ENCODE data around the gene TFB1M. TPM values are rescaled to one million over a fixed set of nuclear protein-coding genes. Genes with fewer than 3 reads are reported as not detected.
"Not testable (repeated sequence)": the region's sequence is repeated elsewhere in the genome, so short reads cannot be mapped to it uniquely, and the experiment has no call there.

The TFB1M gene
- polyA plus RNA-seq, 1 donor, result 25.6 TPM

DNA sequence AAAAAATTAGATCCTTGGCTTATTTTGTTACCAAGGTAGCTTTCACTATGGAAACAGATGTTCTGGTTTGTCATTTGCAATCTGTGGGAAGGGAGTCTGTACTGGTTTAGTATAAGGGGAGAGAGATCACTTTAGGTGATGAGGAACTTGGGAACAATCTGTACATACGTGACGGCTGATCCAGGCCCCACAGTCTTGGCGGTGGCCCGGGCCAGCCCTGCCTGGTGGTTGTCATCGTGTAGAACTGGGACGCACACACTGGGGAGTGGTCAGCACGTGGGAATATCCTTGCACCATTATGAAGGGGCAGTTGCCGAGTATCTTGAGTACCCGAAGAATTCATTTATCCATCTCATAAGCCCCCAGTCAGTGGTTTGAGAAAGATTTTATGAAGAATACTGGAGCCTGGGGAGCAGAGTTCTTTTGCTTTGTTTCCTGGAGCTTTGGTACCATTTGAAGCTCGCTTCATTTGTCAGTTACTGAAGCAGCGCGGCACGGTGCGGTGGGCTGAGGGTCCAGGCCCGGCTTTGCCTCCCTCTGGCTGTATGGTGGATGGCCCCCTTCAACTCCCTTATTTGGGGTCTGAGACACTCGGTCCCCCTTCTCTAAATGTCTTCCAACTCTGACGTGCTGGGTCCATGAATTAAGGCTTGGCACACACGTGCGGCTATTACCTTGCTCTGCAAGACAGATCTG lies 73.2 kb downstream of the TFB1M start:
- no peak for DNase-seq

GRCh38 chr6:155237613-155238012 lies 76.7 kb downstream of the TFB1M start:
- no peak for DNase-seq

GRCh38 chr6:155235087-155235486 lies 79.2 kb downstream of the TFB1M start:
- DNase-seq, result no peak

GRCh38 chr6:155234687-155235086 lies 79.6 kb downstream of the TFB1M start:
- no peak for DNase-seq

GRCh38 chr6:155234167-155234566 lies 80.1 kb downstream of the TFB1M start:
- no peak for DNase-seq

- DNase-seq, result no peak
Measured at GRCh38 chr6:155232848-155233247, 81.4 kb downstream of the TFB1M start.

- DNase-seq, result not testable (repeated sequence)
Measured at GRCh38 chr6:155230975-155231374, 83.3 kb downstream of the TFB1M start.

GRCh38 chr6:155228546-155229166 lies 85.6 kb downstream of the TFB1M start:
- no peak for DNase-seq

GRCh38 chr6:155227046-155227445 lies 87.2 kb downstream of the TFB1M start:
- no peak for DNase-seq

GRCh38 chr6:155224618-155225017 lies 89.7 kb downstream of the TFB1M start:
- no peak for DNase-seq

- no peak for DNase-seq
Measured at GRCh38 chr6:155223646-155224451, 90.4 kb downstream of the TFB1M start.

GRCh38 chr6:155222506-155222905 lies 91.8 kb downstream of the TFB1M start:
- DNase-seq, result no peak

- no peak for DNase-seq
Measured at GRCh38 chr6:155221086-155221485, 93.2 kb downstream of the TFB1M start.

DNA sequence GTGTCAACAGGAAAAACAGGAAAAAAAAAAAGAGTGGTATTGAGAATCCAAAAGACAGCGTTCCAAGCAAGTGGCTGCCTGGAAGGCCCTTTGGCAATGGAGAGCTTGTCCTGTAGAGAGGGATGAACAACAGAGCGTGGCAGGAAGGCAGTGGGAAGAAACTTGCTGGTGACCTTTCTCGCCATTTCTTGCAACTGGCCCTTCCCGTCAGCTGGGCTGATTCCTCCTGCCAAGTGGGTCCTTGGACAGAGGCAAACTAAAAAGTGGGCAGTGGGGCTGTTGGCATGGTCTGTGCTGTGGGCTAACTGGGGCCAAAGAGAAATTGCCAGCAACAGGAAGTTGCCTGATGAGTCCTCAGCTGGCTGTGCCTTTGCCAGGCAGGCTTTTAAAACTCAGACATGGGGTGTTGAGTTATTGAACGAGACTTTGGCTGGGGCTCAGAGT lies 94.4 kb downstream of the TFB1M start:
- no peak for DNase-seq

- no peak for DNase-seq
Measured at GRCh38 chr6:155219299-155219698, 95.0 kb downstream of the TFB1M start.

GRCh38 chr6:155218711-155219110 lies 95.6 kb downstream of the TFB1M start:
- DNase-seq, result not testable (repeated sequence)

DNA sequence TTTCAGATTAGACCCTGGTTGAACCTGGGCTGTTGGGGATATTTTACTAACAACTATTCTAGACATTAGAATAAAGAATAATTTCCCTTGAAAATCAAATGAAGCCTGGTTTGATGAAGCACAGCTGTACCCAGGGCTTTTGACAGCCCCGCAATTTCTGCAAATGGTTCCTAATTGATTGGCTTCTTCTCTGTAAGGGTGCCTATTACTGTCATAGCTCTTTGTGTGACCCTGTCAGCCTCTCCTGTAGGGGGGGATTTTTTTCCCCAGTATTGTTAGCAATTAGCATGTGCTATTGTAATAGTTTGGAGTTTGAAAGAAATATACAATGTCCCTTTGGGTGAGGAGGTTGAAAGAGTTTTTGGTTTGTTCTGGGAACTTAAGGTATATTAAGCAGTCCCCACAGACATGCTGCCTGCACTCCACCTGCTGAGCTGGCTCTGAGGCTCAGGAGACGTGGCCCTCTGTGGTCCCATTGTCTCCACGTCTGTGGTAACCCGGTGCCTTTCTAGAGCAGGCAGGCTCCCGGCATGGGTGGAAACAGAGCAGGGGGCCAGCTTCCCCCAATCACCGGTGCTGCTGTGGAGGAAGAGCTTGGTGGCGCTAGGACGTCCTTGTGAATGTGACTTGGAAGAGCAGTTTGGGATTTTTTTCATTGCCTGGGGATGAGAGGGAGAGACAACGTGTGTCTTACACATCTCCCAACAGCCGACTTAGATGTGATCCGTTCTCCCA lies 97.8 kb downstream of the TFB1M start:
- DNase-seq, result no peak

DNA sequence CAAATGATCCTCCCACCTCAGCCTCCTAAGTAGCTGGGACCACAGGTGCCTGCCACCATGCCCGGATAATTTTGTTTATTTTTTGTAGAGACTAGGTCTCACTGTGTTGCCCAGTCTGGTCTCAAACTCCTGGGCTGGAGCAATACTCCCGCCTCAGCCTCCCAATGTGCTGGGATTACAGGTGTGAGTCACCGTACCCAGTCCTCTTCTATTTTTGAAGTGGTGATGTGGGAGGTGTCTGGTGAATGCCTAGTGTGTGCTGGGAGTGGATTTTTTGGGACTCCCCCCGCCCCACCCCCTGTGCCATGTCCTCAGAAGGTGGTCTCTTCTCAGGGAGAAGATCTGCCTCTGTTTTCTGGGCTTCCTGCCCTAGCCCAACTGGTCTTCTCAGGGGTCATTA lies 98.4 kb downstream of the TFB1M start:
- no peak for DNase-seq

- no peak for DNase-seq
Measured at GRCh38 chr6:155213611-155214372, 100.5 kb downstream of the TFB1M start.

GRCh38 chr6:155212616-155213380 lies 101.5 kb downstream of the TFB1M start:
- DNase-seq, result no peak

DNA sequence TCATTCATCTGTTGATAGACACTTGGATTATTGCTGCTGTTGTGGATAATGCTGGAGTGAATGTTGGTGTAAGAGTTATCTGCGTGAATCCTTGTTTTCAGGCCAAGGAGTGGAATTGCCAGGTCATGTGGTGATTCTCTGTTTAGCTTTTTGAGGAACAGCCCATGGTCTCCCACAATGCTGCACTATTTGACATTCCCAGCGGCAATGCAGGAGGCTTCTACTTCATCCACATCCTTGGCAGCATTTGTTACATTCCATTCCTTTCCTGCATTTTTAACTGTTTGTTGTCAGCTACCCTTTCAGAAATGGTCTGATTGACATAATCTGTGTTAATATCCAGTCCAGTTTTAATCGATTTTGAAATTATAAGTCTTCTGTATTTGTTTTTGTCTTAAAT lies 102.2 kb downstream of the TFB1M start:
- no peak for DNase-seq

Data from left kidney (tissue), 2 donors.